WTC11 (cell line): Measurements from ENCODE around the gene TPRX1.

Experiments
- CREM ChIP-seq: sonication (generic); formaldehyde crosslinking; IDR thresholded peaks from 2 replicates; pipeline ENCODE4 v1.8.1; 2022; ENCODE audit warnings: mild to moderate bottlenecking, missing genetic modification reagents, moderate library complexity
- CTCF ChIP-seq: fragments of 200-600 bp; IDR thresholded peaks from 2 replicates; pipeline ENCODE4 v1.8.0; 2022; ENCODE audit warnings: antibody characterized with exemption
- SP1 ChIP-seq: sonication (generic); formaldehyde crosslinking; conservative IDR thresholded peaks from 2 replicates; pipeline ENCODE4 v1.8.1; 2022; ENCODE audit warnings: missing genetic modification reagents
- TF ChIP-seq, protein P1 (sequence below): fragments of 250-450 bp; sonication (Bioruptor Pico); IDR thresholded peaks from 2 replicates; pipeline ENCODE4 v2.1.2; 2022; ENCODE audit warnings: mild to moderate bottlenecking, moderate library complexity
- TF ChIP-seq, protein P2 (sequence below): sonication (generic); formaldehyde crosslinking; IDR thresholded peaks from 2 replicates; pipeline ENCODE4 v1.8.0; 2022; ENCODE audit warnings: mild to moderate bottlenecking, missing genetic modification reagents
- TF ChIP-seq, protein P3 (sequence below): sonication (generic); formaldehyde crosslinking; IDR thresholded peaks from 2 replicates; pipeline ENCODE4 v1.8.1; 2023; ENCODE audit warnings: mild to moderate bottlenecking, missing genetic modification reagents, borderline replicate concordance

- TF ChIP-seq SP1 (no peak), CTCF (no peak), CREM (CRISPR knock-in tag) (no peak)
- TF ChIP-seq, protein P1, sequence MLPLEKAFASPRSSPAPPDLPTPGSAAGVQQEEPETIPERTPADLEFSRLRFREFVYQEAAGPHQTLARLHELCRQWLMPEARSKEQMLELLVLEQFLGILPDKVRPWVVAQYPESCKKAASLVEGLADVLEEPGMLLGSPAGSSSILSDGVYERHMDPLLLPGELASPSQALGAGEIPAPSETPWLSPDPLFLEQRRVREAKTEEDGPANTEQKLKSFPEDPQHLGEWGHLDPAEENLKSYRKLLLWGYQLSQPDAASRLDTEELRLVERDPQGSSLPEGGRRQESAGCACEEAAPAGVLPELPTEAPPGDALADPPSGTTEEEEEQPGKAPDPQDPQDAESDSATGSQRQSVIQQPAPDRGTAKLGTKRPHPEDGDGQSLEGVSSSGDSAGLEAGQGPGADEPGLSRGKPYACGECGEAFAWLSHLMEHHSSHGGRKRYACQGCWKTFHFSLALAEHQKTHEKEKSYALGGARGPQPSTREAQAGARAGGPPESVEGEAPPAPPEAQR (CRISPR knock-in tag), result no peak
- TF ChIP-seq, protein P2, sequence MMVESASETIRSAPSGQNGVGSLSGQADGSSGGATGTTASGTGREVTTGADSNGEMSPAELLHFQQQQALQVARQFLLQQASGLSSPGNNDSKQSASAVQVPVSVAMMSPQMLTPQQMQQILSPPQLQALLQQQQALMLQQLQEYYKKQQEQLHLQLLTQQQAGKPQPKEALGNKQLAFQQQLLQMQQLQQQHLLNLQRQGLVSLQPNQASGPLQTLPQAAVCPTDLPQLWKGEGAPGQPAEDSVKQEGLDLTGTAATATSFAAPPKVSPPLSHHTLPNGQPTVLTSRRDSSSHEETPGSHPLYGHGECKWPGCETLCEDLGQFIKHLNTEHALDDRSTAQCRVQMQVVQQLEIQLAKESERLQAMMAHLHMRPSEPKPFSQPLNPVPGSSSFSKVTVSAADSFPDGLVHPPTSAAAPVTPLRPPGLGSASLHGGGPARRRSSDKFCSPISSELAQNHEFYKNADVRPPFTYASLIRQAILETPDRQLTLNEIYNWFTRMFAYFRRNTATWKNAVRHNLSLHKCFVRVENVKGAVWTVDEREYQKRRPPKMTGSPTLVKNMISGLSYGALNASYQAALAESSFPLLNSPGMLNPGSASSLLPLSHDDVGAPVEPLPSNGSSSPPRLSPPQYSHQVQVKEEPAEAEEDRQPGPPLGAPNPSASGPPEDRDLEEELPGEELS, result no peak
- TF ChIP-seq, protein P3, sequence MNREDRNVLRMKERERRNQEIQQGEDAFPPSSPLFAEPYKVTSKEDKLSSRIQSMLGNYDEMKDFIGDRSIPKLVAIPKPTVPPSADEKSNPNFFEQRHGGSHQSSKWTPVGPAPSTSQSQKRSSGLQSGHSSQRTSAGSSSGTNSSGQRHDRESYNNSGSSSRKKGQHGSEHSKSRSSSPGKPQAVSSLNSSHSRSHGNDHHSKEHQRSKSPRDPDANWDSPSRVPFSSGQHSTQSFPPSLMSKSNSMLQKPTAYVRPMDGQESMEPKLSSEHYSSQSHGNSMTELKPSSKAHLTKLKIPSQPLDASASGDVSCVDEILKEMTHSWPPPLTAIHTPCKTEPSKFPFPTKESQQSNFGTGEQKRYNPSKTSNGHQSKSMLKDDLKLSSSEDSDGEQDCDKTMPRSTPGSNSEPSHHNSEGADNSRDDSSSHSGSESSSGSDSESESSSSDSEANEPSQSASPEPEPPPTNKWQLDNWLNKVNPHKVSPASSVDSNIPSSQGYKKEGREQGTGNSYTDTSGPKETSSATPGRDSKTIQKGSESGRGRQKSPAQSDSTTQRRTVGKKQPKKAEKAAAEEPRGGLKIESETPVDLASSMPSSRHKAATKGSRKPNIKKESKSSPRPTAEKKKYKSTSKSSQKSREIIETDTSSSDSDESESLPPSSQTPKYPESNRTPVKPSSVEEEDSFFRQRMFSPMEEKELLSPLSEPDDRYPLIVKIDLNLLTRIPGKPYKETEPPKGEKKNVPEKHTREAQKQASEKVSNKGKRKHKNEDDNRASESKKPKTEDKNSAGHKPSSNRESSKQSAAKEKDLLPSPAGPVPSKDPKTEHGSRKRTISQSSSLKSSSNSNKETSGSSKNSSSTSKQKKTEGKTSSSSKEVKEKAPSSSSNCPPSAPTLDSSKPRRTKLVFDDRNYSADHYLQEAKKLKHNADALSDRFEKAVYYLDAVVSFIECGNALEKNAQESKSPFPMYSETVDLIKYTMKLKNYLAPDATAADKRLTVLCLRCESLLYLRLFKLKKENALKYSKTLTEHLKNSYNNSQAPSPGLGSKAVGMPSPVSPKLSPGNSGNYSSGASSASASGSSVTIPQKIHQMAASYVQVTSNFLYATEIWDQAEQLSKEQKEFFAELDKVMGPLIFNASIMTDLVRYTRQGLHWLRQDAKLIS (CRISPR knock-in tag), result no peak
Observed at GRCh38 chr19:47769534-47769933, 34.8 kb downstream of the TPRX1 start.
